Psoas muscle (tissue), 8 donors: ENCODE results near the gene RETREG2. TPM values are rescaled to one million over a fixed set of nuclear protein-coding genes. Genes with fewer than 3 reads are reported as not detected.

Source experiments
- ATAC-seq, 4 donors: fragments of 200-7000 bp; cut with Tn5 transposase; one replicate each; pipeline ENCODE4 v1.9.1; 2020; ENCODE audit warnings: moderate library complexity in 3 of 4, mild to moderate bottlenecking in 2 of 4
- DNase-seq, 2 donors: peaks; one replicate each; pipeline ENCODE4 v3.0.0-alpha.2; 2020
- H3K27ac ChIP-seq: fragments of 200-600 bp; one replicate; pipeline ENCODE4 v1.8.0; 2022
- H3K27me3 ChIP-seq, 3 donors: fragments of 200-600 bp in 1 of 3; one replicate each; pipeline versions ENCODE4 v1.6.1 to v1.8.0; 2013 to 2022; ENCODE audit warnings: low read length in 2 of 3, mild to moderate bottlenecking in 2 of 3, moderate library complexity in 1 of 3; ENCODE audit not compliant: insufficient read depth in 3 of 3
- H3K36me3 ChIP-seq, 2 donors: fragments of 200-600 bp in 1 of 2; one replicate each; pipeline versions ENCODE4 v1.6.1 to v1.8.0; 2013 to 2022; ENCODE audit warnings: low read depth in 1 of 2, mild to moderate bottlenecking in 1 of 2, moderate library complexity in 1 of 2; ENCODE audit not compliant: insufficient read depth in 1 of 2
- H3K4me1 ChIP-seq: fragments of 200-600 bp; one replicate; pipeline ENCODE4 v1.8.0; 2022
- H3K4me3 ChIP-seq: fragments of 200-600 bp; one replicate; pipeline ENCODE4 v1.8.0; 2022; ENCODE audit warnings: mild to moderate bottlenecking
- H3K9me3 ChIP-seq: fragments of 200-600 bp; one replicate; pipeline ENCODE4 v1.8.0; 2022
- WGBS, 3 donors: extraction: QIAGEN DNeasy Blood & Tissue Kit; methylation state at CpG; one replicate each; pipeline versions ENCODE4 v1.1.6 to v1.1.7; 2013; 5-methylcytosine and 5-hydroxymethylcytosine counted together
- intact Hi-C, 2 donors: fragments of 100-400 bp; cut with DNase I; formaldehyde crosslinking; loops; one replicate each; pipeline versions ENCODE4 v1.11.0 to v1.14.2; 2022
- polyA plus RNA-seq, 3 donors: library from polyadenylated mRNA; stranded (reverse); fragments of 200-250 nt; gene quantifications; one replicate each; pipeline ENCODE4 v1.2.3, GENCODE V29; 2013
- total RNA-seq, 4 donors: library from RNA; stranded (reverse); fragmentation: NEBNext Ultra II Directional in 2 of 4; extraction: Animal tissue kit (Norgen Biotek cat#: 25700) in 2 of 4; gene quantifications; one replicate each; pipeline versions ENCODE4 v1.2.1 to v1.2.4, GENCODE V29; 2021 to 2023
- TF ChIP-seq, protein P1 (sequence below): fragments of 200-600 bp; IDR thresholded peaks from one replicate; pipeline ENCODE4 v1.8.0; 2022; ENCODE audit warnings: antibody characterized with exemption
- donor health status: healthy with polysubstance abuse.
- donor health status: DM: no; HTN: no; CAD: no; lungs with moderate emphysema.
- donor health status: Bipolar disorder and iron deficiency.
- donor health status: healthy.
- donor health status: DM: yes; HTN: yes; CAD: no.
- donor health status: DM: no; HTN: no; CAD: no.
- donor health status: DM: no; HTN: no; CAD: no.
- donor health status: DM: yes; HTN: yes; CAD: no.

The RETREG2 gene
- total and polyA plus RNA-seq, 7 donors = 28.1 to 71.4 (median 38.1) TPM

DNA sequence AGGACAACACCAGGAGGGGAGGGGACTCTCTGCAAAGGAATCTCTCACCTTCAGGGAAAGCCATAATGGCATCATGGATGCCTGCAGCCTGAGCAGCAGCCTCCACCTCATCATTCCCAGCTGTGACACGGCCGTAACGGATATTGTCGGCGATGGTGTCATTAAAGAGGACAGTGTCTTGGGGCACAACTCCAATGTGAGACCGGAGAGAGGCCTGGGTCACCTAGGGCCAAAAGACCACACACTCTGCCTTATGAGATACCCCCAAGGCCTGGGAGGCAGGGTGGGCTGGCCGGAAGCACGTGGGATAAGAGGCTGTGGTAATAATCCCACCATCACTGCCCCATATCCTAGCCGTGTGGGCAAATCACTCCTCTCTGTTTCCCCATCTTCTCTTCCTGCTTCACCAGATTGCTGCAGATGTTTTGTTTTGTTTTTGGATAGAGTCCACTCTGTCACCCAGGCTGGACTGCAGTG lies 32.8 kb downstream of the RETREG2 start:
- intact Hi-C loops = no loop called here
- Histone ChIP-seq H3K9me3 (no peaks in the 10 kb centered on the region), H3K36me3 (peaks cover 3 to 84% of the 10 kb centered on the region in 2 donors), H3K27ac (no peak overlapping the region), H3K4me3 (no peak overlapping the region), H3K27me3 (no peaks in the 10 kb centered on the region), H3K4me1 (peaks cover 16% of the 10 kb centered on the region)
- WGBS, 3 donors = 83 to 92% (median 86%) methylated on average over 9 of the region's 9 CpGs
- TF ChIP-seq, protein P1, sequence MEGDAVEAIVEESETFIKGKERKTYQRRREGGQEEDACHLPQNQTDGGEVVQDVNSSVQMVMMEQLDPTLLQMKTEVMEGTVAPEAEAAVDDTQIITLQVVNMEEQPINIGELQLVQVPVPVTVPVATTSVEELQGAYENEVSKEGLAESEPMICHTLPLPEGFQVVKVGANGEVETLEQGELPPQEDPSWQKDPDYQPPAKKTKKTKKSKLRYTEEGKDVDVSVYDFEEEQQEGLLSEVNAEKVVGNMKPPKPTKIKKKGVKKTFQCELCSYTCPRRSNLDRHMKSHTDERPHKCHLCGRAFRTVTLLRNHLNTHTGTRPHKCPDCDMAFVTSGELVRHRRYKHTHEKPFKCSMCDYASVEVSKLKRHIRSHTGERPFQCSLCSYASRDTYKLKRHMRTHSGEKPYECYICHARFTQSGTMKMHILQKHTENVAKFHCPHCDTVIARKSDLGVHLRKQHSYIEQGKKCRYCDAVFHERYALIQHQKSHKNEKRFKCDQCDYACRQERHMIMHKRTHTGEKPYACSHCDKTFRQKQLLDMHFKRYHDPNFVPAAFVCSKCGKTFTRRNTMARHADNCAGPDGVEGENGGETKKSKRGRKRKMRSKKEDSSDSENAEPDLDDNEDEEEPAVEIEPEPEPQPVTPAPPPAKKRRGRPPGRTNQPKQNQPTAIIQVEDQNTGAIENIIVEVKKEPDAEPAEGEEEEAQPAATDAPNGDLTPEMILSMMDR = no peak
- no peak for ATAC-seq
- DNase-seq = no peak

DNA sequence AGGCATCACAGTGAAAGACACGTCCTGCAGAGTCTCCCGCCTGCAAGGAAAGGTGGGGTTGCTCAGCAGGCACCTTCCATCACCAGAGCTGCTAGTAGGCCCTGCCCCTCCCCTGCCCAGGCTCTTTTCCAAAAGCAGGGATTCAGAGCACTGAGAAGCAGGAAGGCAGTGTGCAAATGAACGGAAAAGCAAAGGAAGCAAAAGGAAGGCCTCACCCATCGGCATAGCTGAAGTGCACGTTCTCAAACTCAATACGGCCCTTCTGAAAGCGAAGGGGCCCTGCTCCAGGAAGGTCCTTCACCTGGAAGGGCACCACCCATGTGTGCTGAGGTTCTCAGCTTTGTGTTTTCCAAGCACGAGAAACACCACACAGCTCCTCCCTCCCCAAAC lies 34.9 kb downstream of the RETREG2 start:
- Histone ChIP-seq H3K4me1 (peaks cover 19% of the 10 kb centered on the region), H3K27ac (no peak overlapping the region), H3K36me3 (peaks cover 3 to 88% of the 10 kb centered on the region in 2 donors), H3K4me3 (no peak overlapping the region), H3K27me3 (no peaks in the 10 kb centered on the region), H3K9me3 (no peaks in the 10 kb centered on the region)
- TF ChIP-seq, protein P1 = no peak
- 79 to 81% (median 79%) methylated on average over 8 of the region's 8 CpGs for WGBS, 3 donors
- intact Hi-C loops = no loop called here
- DNase-seq = no peak
- no peak for ATAC-seq

DNA sequence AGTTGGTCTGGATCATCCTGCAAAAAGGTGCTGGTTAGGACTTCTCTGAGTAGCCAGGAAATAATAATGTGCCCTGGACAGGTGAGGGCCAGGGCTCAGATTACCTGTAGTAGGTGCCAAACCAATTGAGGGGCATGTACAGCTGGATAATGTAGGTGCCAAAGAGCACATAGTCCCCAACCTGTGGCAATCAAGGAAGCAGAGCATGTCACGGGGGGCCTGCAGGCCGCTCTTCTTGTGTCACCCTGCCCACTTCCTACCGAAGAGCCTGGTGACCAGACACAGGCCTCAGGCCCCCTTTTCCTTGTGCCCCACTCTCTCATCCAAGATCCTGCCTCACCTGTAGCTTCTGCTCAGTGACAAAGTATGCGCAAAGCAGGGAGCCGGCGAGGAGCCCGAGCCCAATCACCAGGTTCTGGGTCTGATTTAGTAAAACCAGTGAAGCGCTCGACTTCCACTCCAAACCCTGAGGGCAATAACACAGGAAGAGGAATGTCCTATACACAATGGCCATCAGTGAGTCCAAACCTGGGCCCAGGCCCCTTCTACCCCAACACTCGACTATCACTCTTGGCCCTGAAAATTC lies 35.5 kb downstream of the RETREG2 start:
- Histone ChIP-seq H3K27me3 (no peaks in the 10 kb centered on the region), H3K27ac (no peak overlapping the region), H3K36me3 (peaks cover 3 to 83% of the 10 kb centered on the region in 2 donors), H3K9me3 (no peaks in the 10 kb centered on the region), H3K4me1 (peaks cover 15% of the 10 kb centered on the region), H3K4me3 (no peak overlapping the region)
- 91 to 94% (median 94%) methylated on average over 10 of the region's 10 CpGs for WGBS, 3 donors
- TF ChIP-seq, protein P1 = no peak
- no peak for DNase-seq
- no peak for ATAC-seq
- intact Hi-C loops = no loop called here

DNA sequence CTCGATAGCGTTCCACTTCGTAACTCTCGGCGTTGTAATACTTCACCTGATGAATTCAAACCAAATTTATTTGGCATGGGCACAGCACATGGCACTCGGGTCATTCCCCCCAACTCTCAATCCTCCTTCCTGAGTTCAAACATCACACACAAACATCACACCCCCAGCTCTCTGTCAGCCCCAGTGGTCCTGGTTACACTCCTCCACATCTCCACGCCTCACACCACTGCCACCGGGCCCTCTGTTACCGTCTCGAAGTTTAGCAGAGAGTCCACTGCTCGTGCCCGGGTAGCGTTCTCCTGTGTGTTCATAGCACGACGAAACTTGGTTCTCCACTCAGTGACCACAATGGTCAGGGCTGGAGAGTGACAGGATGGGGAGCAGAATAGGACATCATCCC lies 36.1 kb downstream of the RETREG2 start:
- ATAC-seq = no peak
- Histone ChIP-seq H3K4me1 (peaks cover 15% of the 10 kb centered on the region), H3K36me3 (peaks cover 3 to 77% of the 10 kb centered on the region in 2 donors), H3K27me3 (no peaks in the 10 kb centered on the region), H3K9me3 (no peaks in the 10 kb centered on the region), H3K4me3 (no peak overlapping the region), H3K27ac (no peak overlapping the region)
- intact Hi-C loops = no loop called here
- TF ChIP-seq, protein P1 = no peak
- 93 to 96% (median 94%) methylated on average over 15 of the region's 15 CpGs for WGBS, 3 donors
- no peak for DNase-seq

DNA sequence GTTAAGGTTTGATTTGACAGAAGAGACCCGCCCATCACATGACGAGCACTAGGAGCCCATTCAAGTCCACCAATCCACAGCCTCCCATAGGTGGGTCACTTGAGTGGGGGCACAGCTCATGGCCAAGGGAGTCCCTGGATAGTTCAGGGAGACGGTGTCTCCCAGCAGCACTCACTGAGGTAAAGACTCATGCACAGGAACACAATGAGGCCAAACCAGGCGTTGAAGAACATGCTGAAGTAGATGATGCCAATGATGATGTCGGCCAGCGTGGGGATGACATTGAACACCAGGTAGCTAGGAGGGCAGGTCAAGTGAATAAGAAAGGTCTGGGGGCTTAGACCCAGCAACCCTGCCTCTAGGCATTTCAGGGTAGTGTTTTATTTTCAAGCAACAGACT lies 36.7 kb downstream of the RETREG2 start:
- ATAC-seq = no peak
- TF ChIP-seq, protein P1 = no peak
- peaks cover 0 to 75% of the 10 kb centered on the region in 2 donors for H3K36me3 ChIP-seq
- intact Hi-C loops = loop anchor here in 1 of 2 donors (5.0 kb wide), 1 partner anchor 37 kb away; the partner anchor contains the start of genes CNPPD1 and RETREG2
- H3K27ac ChIP-seq = no peak overlapping the region
- no peak for DNase-seq
- no peak overlapping the region for H3K4me3 ChIP-seq
- no peaks in the 10 kb centered on the region for H3K9me3 ChIP-seq
- 81 to 91% (median 84%) methylated on average over 6 of the region's 6 CpGs for WGBS, 3 donors
- H3K4me1 ChIP-seq = peaks cover 22% of the 10 kb centered on the region
- H3K27me3 ChIP-seq = no peaks in the 10 kb centered on the region
